Measurements from ENCODE around the gene PIGW.
"Not testable (repeated sequence)": the region's sequence is repeated elsewhere in the genome, so short reads cannot be mapped to it uniquely, and the experiment has no call there.

Gene PIGW

DNA sequence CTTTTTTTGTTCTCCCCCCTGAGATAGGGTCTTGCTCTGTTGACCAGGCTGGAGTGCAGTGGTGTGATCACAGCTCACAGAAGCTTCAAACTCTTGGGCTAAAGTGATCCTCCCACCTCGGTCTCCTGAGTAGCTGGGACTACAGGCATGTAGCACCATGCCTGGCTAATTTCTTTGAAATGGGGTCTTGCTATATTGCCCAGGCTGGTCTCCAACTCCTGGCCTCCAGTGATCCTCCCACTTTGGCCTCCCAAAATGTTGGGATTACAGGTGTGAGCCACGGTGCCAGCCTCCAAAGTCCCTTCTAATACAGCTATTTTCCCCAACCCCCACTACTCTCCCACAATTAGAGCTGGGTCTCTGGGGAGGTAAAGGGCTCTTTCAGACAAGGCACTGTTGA lies 26.3 kb upstream of the PIGW start:
- not testable (repeated sequence) for DNase-seq (ENCODE audit: extremely low read depth in 1 of 2, low read depth in 1 of 2)

DNA sequence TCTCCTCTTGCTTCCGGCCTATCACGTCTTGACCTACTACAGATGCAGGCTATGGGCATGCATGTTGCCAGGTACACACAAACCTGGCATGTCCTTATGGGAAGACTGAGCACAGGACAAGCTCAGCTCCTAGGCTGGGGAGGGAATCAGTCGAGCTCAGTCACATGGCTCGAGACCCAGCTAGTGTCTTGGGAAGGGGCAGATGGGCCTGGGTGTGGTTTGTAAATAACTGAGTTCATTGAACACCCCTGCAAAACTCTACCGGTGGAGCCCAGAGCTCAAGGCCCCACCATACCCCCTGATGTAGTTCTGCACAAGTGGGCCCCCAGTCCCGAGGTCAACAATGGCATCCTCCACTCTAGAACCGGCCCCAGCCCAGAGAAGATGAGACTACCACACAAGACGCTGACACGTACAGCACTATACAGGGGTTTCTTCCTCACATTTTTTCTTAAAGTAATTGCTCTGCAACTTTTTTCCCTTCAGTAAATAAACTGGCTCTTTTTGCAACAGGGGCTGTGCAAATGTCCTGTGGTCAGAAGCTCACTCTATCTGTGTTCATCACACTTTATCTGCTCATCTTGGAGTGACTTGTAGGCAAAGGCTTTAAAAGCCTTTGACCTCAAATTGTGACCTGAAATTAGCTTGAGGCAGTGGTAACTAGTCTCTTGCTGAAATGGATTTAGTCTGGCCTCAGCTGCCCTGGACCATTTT lies 25.4 kb upstream of the PIGW start:
- DNase-seq (ENCODE audit: extremely low read depth in 1 of 2, low read depth in 1 of 2) = no peak

DNA sequence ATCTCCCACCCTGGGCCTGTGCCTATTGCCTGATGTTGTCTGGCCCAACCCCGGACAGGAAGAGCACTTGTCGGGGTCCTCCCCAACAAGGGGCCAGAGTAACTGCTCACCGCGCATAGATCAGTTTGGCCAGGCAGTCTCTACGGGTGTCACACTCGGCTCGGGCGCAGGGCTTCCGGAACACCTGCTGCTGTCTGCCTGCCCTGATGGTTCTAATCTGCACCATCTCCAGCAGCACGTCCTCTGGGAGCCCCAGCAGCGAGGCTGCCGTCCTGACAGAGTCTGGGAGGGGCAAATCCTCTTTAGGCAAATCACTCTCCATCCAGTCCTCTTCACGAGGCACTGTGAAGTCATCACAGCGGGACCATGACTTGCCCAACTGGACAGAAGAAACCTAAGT lies 24.2 kb upstream of the PIGW start:
- DNase-seq (ENCODE audit: extremely low read depth in 1 of 2, low read depth in 1 of 2) = no peak

GRCh38 chr17:36511216-36511615 lies 23.6 kb upstream of the PIGW start:
- no peak for DNase-seq (ENCODE audit: extremely low read depth in 1 of 2, low read depth in 1 of 2)

DNA sequence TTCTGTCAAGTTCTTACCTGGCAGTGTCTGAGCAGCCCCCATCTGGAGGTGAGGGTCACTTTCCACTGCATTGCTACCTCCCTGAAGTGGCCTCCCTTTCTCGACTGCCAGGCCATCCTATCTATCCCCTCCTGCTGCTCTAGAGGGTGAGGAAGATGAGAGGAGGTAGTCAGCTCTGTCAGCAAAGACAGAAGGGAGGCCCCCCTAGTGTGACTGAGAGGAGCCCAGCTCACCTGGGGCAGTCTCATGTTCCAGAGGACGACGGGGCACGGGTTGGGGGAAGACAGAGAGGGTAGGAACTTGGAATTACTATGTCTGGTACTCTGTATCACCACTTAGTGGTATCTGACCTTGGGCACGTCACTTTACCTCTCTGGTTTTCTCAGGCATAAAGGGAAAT lies 22.1 kb upstream of the PIGW start:
- DNase-seq (ENCODE audit: extremely low read depth in 1 of 2, low read depth in 1 of 2) = no peak

DNA sequence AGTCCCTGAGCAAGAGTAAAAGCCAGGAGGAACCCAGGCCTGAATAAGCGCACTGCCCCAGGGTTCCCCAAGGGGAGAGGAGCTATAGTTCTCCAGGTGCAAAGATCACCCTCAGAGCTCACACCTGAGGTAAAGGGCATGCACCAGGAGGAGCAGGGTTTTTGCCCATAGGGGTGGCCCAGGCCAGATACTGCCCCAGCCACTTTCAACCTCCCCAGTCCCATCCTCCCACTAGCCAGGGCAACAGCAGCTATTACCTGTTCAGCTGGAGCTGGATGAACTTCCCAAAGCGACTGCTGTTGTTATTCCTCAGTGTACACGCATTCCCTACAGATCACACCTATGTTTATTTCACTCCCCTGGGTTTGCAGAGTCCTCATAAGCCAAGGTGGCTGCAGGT lies 19.9 kb upstream of the PIGW start:
- DNase-seq (ENCODE audit: extremely low read depth in 1 of 2, low read depth in 1 of 2) = no peak

DNA sequence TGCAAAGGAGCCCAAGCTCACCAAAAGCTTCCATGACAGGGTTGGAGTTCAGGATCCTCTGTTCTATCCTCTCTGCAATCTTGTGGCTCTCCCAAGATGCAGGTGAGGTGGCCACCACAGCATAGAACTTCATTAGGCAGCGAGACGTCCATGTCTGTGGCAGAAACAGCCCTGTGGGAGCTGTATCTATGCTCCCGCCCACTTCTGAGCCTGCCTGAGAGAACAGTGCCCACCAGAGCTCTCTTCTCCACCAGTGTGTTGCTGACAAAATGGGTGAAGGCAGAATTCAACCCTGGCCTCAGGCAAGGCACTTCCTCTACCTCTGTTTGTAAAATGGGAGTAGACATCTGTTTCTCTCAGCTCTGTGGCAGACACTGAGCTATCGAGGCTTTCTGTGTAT lies 18.9 kb upstream of the PIGW start:
- DNase-seq (ENCODE audit: extremely low read depth in 1 of 2, low read depth in 1 of 2) = no peak

DNA sequence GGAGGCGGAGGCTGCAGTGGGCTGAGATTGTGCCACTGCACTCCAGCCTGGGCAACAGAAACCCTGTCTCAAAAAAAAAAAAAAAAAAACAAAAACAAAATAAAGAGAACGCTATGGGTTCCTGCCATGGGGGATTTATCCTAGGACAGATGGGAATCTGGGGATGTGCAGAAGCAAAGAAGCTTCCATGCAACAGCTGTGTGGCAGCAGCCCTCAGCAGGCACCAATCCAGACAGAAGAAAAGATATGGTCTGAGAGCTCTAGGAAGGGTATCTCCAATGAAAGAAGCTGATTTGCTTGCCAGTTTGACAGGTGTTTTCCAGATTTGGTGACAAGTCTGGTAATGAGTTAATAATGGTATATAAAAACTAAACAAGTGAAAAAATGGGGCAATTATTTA lies 11.7 kb upstream of the PIGW start:
- no peak for DNase-seq (ENCODE audit: extremely low read depth in 1 of 2, low read depth in 1 of 2)

- no peak for DNase-seq (ENCODE audit: extremely low read depth in 1 of 2, low read depth in 1 of 2)
Observed at GRCh38 chr17:36524428-36524876, 10.3 kb upstream of the PIGW start.

GRCh38 chr17:36525113-36525512 lies 9.7 kb upstream of the PIGW start:
- no peak for DNase-seq (ENCODE audit: extremely low read depth in 1 of 2, low read depth in 1 of 2)

- no peak for DNase-seq (ENCODE audit: extremely low read depth in 1 of 2, low read depth in 1 of 2)
Observed at GRCh38 chr17:36525888-36526287, 8.9 kb upstream of the PIGW start.

- DNase-seq (ENCODE audit: extremely low read depth in 1 of 2, low read depth in 1 of 2) = no peak
Observed at GRCh38 chr17:36527621-36528250, 7.1 kb upstream of the PIGW start.

DNA sequence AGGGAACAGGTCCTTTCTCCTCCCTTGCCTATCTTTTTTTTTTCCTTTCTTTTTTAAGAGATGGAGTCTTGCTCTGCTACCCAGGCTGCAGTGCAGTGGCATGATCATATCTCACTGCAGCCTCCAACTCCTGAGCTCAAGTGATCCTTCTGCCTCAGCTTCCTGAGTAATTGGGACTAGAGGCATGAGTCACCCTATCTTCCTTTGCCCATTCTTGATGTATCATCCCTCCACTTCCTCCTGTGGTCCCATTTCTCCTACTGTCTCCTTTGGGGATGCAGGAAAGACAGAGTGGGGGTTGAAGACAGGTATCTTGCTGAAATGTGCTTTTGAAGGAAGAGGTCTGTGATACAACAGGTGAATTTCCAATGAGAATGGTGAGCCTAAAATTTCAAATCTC lies 5.7 kb upstream of the PIGW start:
- DNase-seq (ENCODE audit: extremely low read depth in 1 of 2, low read depth in 1 of 2) = no peak

GRCh38 chr17:36532435-36532975 lies 2.3 kb upstream of the PIGW start:
- DNase-seq (ENCODE audit: extremely low read depth in 1 of 2, low read depth in 1 of 2) = no peak

DNA sequence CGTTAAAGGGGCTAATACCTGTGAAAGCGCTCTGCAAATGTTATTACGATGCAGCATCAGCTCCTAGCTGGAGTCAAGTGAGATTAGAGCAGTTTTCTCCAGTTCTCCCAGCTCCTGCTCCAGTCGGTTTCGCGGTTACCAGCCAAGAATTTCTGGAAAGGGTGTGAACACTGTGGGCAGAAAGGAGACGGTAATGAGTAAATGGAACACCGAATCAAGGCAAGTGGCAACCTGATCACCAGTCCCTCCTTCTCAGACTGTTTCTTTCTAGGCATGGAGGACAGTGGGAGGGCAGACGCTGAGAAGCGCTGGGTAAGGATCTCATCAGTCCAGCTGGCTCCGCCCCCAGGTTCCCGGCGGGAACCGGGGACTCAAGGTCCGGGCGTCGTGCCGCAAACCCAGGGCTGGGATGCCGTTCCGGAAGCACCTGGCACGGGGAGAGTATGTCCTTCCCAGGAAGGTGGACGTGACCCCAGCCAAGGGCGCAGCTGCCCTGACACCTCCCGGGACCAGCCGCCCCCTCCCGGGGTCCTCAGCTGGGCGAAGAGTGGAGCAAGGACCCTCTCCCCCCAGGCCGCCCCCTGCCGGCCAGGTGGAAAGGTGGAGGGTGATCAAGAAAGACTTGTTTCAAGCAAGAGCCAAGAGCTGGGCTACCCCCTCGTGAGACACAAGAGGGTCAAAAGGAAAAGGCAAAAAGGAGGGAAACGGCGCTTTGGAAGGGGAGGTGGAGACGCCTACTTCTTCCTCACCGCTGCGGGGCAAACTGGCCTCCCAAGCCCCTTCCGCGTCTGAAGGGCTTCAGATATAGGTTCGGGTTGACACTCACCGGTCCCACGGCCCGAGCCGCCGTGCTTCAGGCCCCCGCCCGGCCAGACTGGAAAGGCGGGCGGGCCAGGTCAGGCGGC lies 600 bp upstream of the PIGW start:
- DNase-seq (ENCODE audit: extremely low read depth in 1 of 2, low read depth in 1 of 2) = peak in 1 of 2 donors; percentile 30

GRCh38 chr17:36535669-36536081 lies 888 bp downstream of the PIGW start:
- DNase-seq (ENCODE audit: extremely low read depth in 1 of 2, low read depth in 1 of 2) = no peak

GRCh38 chr17:36540696-36541095 lies 5.9 kb downstream of the PIGW start:
- DNase-seq (ENCODE audit: extremely low read depth in 1 of 2, low read depth in 1 of 2) = no peak

DNA sequence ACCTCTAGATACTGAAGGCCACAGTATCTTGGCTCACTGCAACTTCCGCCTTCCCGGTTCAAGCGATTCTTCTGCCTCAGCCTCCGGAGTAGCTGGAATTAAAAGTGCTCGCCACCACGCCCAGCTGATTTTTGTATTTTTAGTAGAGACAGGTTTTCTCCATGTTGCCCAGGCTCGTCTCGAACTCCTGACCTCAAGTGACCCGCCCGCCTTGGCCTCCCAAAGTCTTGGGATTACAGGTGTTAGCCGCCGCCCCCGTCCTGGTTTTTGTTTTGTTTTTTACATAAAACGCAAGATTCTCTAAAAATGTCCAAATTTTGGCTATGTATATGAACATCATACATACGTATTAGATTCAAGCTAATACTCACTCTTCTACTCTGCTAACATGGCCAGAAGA lies 8.0 kb downstream of the PIGW start:
- no peak for DNase-seq (ENCODE audit: extremely low read depth in 1 of 2, low read depth in 1 of 2)

GRCh38 chr17:36544044-36544306 lies 9.2 kb downstream of the PIGW start:
- peak in 1 of 2 donors; percentile 5 for DNase-seq (ENCODE audit: extremely low read depth in 1 of 2, low read depth in 1 of 2)

DNA sequence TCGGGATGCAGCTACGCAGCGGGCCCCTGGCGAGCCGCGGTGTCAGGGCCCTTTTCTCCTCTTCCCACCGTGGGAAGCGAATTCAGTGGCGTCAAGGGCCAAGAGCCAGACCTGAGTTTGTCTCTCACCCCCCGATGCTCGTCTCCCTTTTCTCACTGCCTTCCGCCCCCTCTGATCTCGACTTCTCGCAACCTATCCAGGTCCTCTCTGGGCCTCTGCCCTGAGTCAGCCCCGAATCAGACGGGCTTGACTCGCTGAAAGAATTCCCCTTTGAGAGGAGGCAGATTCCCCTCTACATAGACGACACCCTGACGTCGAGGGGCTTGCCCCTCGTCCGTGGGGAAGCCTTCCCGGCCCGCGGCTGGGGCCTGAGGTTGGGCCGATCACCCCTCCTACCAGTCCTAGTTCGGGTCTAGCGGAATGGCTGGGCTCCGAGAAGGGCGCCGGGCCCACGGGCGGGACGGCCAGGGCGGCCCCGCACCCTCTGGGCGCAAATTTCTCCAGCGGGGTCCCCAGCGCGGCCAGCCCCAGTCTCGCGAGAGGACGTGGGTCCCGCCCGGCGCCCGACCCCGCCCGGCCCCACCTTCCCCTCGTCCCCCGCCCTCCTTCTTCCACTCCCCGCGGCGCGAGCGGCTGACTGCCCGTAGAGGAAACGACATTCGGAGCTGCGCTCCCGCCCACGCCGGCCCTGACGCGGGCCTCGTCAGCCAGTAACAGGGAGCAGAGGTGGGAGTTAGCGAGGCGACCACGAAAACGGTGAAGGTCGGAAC lies 9.7 kb downstream of the PIGW start, which contains the start of gene GGNBP2:
Gene GGNBP2 (plus strand): TSS at position 613 of the 770 bp plus-strand sequence. CDS start 806 bp downstream, outside the sequence.
- DNase-seq (ENCODE audit: extremely low read depth in 1 of 2, low read depth in 1 of 2) = peak; percentile 77 to 90

- DNase-seq (ENCODE audit: extremely low read depth in 1 of 2, low read depth in 1 of 2) = no peak
Observed at GRCh38 chr17:36545077-36545464, 10.3 kb downstream of the PIGW start.
